GM12864 (cell line): ENCODE results near the gene CD34.

Source experiments
- DNase-seq: peaks from one replicate; pipeline ENCODE4 v3.0.0-alpha.2; 2011; ENCODE audit warnings: low read depth
- H3K4me3 ChIP-seq: 2 replicates; pipeline ENCODE4 v1.5.1; 2011; ENCODE audit warnings: mild to moderate bottlenecking, low read depth, low read length, control low read depth
- CTCF ChIP-seq: IDR thresholded peaks from 2 replicates; pipeline ENCODE4 v1.5.1; 2011; ENCODE audit warnings: low read depth, mild to moderate bottlenecking, moderate library complexity, low read length, control low read depth, inconsistent platforms; ENCODE audit errors: missing control alignments

CD34 gene

GRCh38 chr1:207851696-207852095 lies 59.2 kb downstream of the CD34 start:
- TF ChIP-seq CTCF, result no peak
- H3K4me3 ChIP-seq, result no peak overlapping the region
- no peak for DNase-seq

GRCh38 chr1:207850621-207851407 lies 60.1 kb downstream of the CD34 start:
- no peak for DNase-seq

DNA sequence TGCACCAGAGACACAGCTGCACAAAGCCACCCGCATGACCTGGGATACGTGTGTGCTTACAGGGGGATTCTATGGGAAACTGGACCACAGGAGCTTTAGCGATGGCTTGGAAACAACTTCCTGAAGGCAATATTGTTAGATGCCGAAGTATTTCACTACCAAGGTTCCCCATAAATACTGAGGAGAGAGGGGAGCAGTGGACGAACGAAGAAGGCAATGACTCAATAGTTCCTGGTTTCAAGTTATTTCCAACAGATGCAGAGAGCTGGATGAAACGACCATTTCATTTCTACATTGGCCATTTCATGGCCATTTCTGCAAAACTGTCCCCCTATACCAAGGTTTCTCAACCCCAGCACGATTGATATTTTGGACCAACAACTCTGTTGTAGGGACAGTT lies 61.3 kb downstream of the CD34 start:
- no peak for TF ChIP-seq CTCF

More at GRCh38 chr1:207850621-207851407, 60.1 kb downstream of the CD34 start:
- H3K4me3 ChIP-seq, result no peak overlapping the region
- TF ChIP-seq CTCF, result no peak

GRCh38 chr1:207849016-207849415 lies 61.9 kb downstream of the CD34 start:
- H3K4me3 ChIP-seq, result no peak overlapping the region
- TF ChIP-seq CTCF, result no peak
- no peak for DNase-seq

More for the DNA sequence above, 61.3 kb downstream of the CD34 start:
- no peak overlapping the region for H3K4me3 ChIP-seq
- no peak for DNase-seq

GRCh38 chr1:207848234-207848633 lies 62.7 kb downstream of the CD34 start:
- TF ChIP-seq CTCF, result no peak
- DNase-seq, result no peak
- no peak overlapping the region for H3K4me3 ChIP-seq

GRCh38 chr1:207847116-207847515 lies 63.8 kb downstream of the CD34 start:
- TF ChIP-seq CTCF, result no peak
- H3K4me3 ChIP-seq, result no peak overlapping the region
- no peak for DNase-seq

- no peak for DNase-seq
- no peak for TF ChIP-seq CTCF
- no peak overlapping the region for H3K4me3 ChIP-seq
Observed at GRCh38 chr1:207845109-207845508, 65.8 kb downstream of the CD34 start.
